Fibroblast of villous mesenchyme (primary cell): Measurements from ENCODE around the gene ZSWIM6. TPM values are rescaled to one million over a fixed set of nuclear protein-coding genes. Genes with fewer than 3 reads are reported as not detected.
A peak's percentile ranks its signal among the peaks of the same experiment; 100 is the strongest.

Experiments
- DNase-seq: peaks from one replicate; pipeline ENCODE4 v3.0.0-alpha.2; 2010; ENCODE audit warnings: low read depth
- H3K4me3 ChIP-seq: 2 replicates; pipeline ENCODE4 v1.5.1; 2011; ENCODE audit warnings: low read depth, mild to moderate bottlenecking, low read length
- total RNA-seq: library from RNA; depleted of rRNA; stranded (reverse); fragments of >200 nt; gene quantifications from 2 replicates; pipeline ENCODE4 v1.2.3, GENCODE V29; 2012
- TF ChIP-seq, protein P1 (sequence below): IDR thresholded peaks from 2 replicates; pipeline ENCODE4 v1.5.1; 2012; ENCODE audit warnings: low read depth, mild to moderate bottlenecking, low read length; ENCODE audit not compliant: insufficient read depth

The ZSWIM6 gene
- total RNA-seq, 1 donor, result 16.4 TPM

DNA sequence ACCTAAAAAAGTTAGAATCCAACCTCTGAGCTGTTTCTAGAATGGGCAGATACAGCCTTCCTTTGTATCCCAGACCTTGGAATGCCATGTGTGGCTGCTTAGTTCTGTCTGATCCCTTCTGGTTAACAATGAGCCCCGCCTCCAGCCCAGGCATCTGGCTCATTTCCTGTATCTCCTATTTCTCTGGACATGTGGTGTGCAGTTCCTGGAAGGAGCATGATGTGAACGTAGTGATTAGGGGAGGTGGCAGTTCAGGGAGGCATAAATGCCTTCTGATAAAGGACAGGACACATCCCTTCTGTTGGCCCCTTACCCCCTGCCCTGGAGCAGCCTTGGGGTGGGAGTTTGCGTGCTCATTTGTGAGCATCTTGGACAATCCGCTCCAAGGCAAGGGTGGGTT, 243.0 kb downstream of the ZSWIM6 start:
- TF ChIP-seq, protein P1, sequence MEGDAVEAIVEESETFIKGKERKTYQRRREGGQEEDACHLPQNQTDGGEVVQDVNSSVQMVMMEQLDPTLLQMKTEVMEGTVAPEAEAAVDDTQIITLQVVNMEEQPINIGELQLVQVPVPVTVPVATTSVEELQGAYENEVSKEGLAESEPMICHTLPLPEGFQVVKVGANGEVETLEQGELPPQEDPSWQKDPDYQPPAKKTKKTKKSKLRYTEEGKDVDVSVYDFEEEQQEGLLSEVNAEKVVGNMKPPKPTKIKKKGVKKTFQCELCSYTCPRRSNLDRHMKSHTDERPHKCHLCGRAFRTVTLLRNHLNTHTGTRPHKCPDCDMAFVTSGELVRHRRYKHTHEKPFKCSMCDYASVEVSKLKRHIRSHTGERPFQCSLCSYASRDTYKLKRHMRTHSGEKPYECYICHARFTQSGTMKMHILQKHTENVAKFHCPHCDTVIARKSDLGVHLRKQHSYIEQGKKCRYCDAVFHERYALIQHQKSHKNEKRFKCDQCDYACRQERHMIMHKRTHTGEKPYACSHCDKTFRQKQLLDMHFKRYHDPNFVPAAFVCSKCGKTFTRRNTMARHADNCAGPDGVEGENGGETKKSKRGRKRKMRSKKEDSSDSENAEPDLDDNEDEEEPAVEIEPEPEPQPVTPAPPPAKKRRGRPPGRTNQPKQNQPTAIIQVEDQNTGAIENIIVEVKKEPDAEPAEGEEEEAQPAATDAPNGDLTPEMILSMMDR, result no peak
- DNase-seq, result peak; percentile 87

DNA sequence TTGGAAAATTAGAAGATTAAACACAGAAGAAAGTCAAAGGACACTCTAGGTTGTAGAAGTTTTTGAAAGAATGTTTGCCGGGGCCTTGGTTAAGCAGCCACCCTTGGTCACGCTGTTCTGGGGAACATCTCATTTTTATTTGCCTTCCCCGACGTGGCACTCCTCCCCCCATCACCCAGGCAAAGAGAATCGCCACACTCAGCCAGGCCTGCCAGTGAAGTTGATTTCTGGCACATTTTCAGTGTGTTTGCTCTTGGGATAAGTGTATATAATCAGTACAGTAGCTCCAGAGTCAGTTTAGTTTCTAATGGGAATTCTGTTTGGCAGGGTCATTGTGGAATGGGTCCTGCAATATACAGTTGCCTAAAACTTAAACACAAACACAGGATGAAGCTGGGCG, 243.5 kb downstream of the ZSWIM6 start:
- no peak overlapping the region for H3K4me3 ChIP-seq
- no peak for DNase-seq
- TF ChIP-seq, protein P1, result no peak

More for the DNA sequence above, 243.0 kb downstream of the ZSWIM6 start:
- H3K4me3 ChIP-seq, result no peak overlapping the region

DNA sequence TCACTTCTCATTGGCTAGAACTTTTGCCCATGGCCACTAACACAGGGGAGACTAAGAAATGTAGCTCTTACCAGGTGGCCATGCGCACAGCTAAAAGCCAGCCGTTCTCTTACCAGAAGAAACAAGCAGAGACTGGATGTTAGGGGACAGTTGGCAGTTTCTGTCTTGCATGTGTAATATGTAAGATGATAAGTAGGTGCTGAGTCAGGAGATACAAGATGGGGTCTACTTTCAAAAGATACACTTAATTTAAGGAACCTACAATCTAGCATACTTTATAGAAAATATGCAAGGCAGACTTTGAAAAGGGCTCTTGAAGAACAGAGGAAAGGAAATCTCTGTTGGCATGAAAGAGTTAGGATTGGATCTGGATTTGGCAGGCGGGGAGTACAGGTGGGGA, 244.5 kb downstream of the ZSWIM6 start:
- DNase-seq, result no peak
- no peak overlapping the region for H3K4me3 ChIP-seq
- TF ChIP-seq, protein P1, result no peak

DNA sequence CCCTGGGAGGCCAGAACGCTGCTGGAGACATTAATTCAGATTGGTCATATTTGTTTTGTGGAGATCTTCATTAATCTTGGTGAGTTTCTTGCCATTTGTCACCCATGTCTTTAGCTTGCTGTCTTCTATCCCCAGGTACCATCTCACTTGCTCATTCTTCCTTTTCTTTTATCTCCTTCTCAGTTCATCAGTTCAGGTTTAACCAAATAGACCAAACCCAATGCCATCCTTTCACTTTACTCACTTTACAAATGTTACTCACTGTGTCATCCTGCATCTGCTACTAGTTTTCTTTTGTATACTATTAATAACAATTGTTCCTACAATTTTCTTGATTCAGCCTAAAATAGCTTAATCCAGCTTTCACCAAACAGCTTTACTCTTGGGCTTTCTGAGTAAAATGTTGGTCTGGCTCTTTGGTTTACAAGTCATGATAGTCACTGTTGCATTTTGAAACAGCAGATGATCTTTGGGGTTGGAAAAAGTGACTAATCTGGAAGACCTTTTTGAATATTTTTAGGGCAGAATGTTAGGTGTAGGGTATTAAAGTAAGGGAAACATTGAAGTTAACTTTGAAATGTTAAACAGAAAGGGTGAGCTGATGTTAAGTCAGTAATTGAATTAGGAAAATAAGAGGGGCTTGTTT, 246.9 kb downstream of the ZSWIM6 start:
- DNase-seq, result no peak
- no peak overlapping the region for H3K4me3 ChIP-seq
- TF ChIP-seq, protein P1, result no peak

DNA sequence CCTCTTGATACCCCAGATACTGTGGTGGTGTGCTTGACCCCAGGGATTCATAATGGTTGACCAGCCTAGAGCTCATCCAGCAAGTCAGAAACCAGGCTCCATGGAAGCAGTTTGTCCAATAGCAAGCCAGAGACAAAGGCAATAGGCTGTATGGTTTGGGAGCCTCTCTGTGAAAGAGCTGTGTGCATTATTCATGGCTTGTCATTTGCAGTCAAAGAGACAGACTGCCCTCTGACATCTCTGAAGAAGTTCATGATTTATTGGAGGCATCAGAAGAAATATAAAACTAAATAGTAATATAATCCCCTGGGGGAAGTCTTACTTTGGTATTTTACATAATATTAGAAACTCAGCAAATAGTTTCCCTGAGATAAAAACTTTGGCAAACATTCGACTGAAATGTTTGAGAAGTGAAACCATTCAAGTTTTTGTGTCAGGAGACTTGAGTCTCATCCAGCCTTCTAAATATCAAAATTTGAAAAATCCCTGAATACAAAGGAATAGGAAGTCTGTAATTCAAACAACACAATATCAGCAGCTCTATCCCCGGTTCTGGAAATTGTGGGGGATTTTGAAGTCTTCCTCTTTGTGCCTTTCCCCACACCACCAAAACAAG, 250.3 kb downstream of the ZSWIM6 start:
- no peak overlapping the region for H3K4me3 ChIP-seq
- TF ChIP-seq, protein P1, result no peak
- DNase-seq, result peak; percentile 20

GRCh38 chr5:61582887-61583286, 250.8 kb downstream of the ZSWIM6 start:
- DNase-seq, result no peak
- no peak overlapping the region for H3K4me3 ChIP-seq
- TF ChIP-seq, protein P1, result no peak
